AG20443 (cell line): ENCODE data around the gene P4HTM.

Source experiments
- DNase-seq: peaks from one replicate; pipeline ENCODE4 v3.0.0; 2012; ENCODE audit warnings: low spot score, mixed read lengths

Gene P4HTM

DNA sequence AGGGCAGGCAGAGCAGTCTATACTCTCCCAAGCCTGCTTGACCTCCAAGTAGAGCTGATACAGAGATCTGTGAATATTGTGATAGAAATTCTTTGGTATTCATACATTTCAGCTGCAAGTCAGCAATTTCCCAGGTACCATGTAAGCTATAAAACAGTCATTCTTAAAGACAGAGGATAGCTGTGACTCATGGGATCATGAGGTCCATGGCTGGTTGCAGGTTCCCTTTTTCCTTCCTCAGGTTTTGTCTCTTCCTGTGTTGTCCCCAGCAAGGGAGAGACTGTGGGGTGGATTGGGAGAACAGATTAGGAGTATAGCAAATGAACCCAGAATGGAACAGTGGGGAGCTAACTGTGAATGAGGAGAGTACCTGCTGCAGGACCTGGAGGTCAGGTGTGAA lies 5.4 kb upstream of the P4HTM start:
- DNase-seq: no peak

- no peak for DNase-seq
Observed at GRCh38 chr3:48985831-48986376, 4.1 kb upstream of the P4HTM start.

GRCh38 chr3:48989126-48989795 lies 780 bp upstream of the P4HTM start:
- DNase-seq: peak; percentile 31

- DNase-seq: peak; percentile 39
Observed at GRCh38 chr3:48990636-48991469, 812 bp downstream of the P4HTM start.

GRCh38 chr3:48991851-48992545 lies 2.0 kb downstream of the P4HTM start:
- no peak for DNase-seq

DNA sequence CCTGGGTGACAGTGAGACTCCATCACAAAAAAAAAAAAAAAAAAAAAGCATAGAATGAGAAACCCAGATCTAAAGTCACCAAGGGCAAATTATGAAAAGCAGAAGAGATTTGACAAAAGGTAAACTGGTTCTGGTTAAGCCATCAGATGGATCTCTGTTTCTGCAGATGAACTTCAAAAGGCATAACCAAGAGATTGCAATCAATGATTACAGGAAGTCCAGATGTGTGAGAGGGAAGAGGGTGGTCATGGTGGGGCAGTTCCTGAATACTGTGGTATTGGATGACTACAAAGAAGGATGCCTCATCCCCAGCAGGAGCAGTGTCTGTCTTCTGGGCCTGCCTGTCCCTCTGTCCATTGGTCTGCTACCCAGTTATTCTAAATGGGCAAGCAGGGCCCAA lies 3.8 kb downstream of the P4HTM start:
- no peak for DNase-seq

- no peak for DNase-seq
Observed at GRCh38 chr3:48996640-48997039, 6.6 kb downstream of the P4HTM start.

DNA sequence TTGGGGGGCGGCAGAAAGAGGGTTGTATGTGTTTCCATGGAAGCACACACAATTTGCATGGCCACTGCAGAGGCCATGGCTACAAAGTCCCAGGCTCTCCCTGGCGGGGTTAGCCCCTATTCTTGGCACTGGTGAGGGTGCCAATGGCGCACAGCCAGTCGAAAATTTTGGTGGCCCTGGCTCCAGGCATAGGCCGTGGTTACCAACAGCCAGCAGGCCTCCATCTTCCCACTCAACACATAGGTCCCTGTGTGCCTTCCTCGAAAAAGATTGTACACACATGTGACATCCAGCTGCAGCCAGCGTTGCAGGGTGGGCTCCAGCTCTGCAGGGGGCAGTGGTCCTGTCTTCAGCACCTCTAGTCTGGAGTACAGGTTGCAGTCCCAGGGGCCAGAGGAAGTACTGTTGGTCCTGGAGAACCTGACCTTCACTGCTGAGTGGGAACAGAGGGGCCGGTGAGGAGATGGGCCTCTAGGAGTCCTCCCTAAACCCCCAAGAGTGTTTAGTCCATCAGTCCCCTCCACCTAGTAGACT lies 7.1 kb downstream of the P4HTM start:
- DNase-seq: no peak

- no peak for DNase-seq
Observed at GRCh38 chr3:48997714-48998637, 7.9 kb downstream of the P4HTM start.

DNA sequence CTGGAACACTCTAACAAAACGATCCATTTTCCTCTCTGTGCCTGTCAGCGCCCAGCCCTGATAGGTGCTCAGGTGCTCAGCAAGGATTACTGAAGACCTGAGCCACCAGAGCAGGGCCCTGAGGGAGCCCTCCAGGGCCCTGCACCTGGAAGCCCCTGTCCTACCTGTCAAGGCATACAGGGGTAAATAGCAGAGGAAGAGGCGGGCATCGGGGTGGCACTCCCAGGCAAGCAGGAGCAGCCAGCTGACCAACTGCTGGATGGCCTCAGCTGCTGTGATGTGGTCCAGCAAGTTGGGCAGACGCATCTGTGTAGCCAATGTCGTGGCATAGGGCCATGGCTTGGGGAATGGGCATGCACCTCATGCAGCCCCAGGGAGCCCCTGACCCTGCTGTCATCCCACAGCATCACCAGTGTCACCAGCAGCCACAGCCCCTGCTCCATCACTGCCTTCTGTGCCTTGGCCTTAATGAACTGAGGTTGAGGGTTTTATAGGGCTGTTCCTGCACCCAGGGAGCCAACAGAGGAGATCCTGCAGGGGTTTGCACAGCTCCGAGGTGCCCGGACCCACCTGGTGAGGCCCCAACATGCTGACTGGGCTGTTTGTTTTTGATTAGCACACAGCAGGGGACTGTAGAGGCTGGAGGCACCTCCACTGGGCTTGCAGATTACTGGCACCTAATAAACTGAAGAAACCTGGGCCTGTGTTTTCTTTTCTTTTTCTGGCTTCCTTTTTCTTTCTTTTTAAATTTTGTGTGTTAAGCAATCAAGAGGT lies 9.2 kb downstream of the P4HTM start:
- DNase-seq: no peak

DNA sequence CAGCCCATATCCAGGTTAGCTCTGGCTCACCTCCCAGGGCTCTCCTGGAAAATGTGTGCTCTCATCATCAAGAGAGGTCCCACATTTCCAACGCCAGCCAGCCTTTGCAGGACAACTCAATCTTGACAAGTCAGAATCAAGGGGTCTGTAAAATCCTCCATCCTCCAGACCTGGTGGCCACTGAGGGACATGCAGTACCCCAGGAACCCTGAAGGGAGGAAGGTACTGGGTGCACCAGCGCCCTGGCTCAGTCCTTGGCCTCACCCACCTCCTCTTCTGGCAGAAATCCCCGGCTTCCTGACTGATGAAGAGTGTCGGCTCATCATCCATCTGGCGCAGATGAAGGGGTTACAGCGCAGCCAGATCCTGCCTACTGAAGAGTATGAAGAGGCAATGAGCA lies 11.1 kb downstream of the P4HTM start:
- DNase-seq: no peak

GRCh38 chr3:49004352-49005302 lies 14.6 kb downstream of the P4HTM start:
- DNase-seq: no peak

DNA sequence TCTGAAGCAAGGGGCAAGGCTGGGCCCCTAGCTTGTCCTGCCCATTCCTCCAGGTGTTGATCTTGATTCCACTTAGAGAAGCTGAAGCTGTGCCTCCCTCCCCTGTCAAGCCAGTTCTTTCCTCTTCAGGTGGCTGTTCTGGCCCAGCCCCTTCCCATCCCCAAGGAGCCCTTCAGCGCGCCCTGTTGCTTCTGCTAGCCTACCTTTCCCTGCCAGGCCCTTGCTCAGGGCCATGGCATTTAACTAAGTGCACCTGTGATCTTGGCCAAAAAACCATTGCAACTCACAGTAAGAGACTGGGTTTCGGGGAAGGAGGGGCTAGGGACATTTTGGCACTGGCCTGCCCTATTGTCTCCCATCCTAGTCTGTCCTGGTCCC lies 15.3 kb downstream of the P4HTM start:
- no peak for DNase-seq

DNA sequence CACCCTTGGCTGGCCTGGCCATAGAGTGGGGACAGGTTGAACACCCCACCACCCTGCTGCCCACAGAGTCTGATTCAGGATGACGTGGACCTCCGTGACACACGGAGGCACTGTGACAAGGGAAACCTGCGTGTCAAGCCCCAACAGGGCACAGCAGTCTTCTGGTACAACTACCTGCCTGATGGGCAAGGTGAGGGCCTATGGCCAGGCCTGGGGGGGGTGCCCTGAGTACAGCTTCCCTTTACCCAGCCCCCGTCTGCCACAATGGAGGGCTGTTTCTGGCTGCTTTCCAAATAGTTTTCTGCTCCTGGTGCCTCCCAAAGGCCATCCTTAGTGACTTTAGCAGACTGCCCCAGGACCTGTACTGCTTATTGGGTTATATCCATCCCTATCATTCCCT lies 16.0 kb downstream of the P4HTM start:
- DNase-seq: no peak

DNA sequence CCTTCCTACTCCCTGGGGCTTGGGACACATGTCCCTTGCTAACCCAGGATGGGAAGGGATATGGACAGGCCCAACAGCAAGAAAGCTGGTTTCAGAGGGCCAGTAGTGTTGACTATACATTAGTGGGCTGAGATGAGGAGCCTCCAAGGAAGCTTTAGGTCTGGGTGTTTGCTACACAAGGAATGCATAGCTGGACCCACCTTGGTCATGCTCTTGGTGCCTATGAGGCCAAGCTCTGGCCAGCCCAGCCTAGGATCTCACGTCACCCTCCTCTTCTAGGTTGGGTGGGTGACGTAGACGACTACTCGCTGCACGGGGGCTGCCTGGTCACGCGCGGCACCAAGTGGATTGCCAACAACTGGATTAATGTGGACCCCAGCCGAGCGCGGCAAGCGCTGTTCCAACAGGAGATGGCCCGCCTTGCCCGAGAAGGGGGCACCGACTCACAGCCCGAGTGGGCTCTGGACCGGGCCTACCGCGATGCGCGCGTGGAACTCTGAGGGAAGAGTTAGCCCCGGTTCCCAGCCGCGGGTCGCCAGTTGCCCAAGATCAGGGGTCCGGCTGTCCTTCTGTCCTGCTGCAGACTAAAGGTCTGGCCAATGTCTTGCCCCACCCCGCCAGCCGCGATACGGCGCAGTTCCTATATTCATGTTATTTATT lies 16.5 kb downstream of the P4HTM start:
- peak; percentile 60 for DNase-seq

DNA sequence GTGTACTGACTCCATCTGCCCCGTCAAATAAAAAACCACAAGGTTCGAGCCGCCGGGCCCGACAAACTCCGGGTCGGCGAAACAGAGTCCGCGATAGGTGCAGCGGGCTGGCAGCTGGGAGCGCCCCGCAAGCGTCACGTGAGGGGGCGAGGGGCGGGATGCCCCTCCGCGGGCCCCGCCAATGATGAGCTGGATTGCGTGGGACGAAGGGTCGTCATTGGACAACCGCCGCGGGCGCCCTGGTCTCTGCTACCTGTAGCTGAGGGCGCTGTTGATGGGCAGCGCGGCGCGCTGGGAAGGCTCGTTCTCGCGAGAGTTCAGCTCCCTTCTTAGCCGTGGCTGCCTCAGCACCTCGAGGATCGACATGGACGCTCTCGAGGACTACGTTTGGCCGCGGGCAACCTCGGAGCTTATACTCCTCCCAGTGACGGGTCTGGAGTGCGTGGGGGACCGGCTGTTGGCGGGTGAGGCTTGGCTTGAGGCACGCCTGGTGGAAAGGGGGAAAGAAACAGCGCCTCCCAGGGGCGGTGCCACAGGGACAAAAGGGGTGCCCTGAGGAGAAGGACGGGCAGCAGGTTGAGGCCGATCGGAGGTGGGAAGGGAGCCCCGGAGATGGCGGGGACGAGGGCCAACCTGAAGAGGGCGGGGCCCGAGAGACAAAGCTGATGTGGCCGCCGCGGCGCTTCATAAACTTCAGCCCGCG lies 17.2 kb downstream of the P4HTM start, which contains the start of gene WDR6:
Gene WDR6 (plus strand): TSS at position 324 of the 703 bp plus-strand sequence. CDS start 41 bp downstream, at position 365.
- DNase-seq: peak; percentile 97

DNA sequence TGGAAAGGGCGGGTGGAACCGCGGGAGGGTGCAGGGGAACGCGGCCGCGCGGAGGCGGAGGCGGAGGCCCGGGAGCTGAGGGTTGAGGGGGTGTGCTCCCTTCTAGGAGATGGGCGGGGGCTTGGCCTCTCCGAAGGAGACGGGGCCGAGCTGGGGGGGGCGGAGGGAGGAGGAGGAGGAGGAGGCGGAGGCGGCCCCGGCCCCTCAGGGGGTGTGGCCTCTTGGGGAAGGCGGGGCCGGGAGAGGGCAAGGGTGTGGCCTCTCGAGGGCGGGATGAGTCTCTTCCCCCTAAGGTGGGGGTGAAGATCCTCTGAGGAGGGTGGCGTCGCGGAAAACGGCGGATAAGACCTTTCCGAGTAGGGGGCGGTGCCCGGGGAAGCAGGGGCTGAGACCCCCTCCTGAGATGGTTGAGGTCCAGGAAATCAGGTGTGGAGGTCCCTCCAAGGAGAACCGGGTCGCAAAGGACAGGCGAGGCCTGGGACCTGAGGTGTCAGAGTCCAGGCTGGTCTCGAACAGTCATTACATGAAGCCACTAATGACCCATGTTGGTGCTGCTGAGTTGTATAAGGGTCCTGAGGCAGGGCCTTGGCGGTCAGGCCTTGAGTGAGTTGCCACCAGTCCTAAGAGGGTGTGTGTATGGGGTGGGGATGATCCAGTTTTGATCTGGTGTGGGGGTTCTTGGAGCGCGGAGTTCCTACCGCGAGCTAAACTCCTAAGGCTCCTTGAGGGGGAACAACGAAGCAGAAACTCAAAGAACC lies 17.9 kb downstream of the P4HTM start:
- DNase-seq: peak; percentile 95
